OCI-LY7 (cell line): ENCODE data around the gene SELENOM.

ENCODE experiments used
- EZH2phosphoT487 ChIP-seq: fragments of 200-600 bp; sonication (generic); IDR thresholded peaks from 2 replicates; pipeline ENCODE4 v1.6.1; 2018; ENCODE audit warnings: low read depth, borderline replicate concordance, mild to moderate bottlenecking, mixed run types, antibody characterized with exemption, low read length, moderate library complexity, mixed read lengths
- TF ChIP-seq, protein P1 (sequence below): fragments of 200-600 bp; sonication (generic); conservative IDR thresholded peaks from 2 replicates; pipeline ENCODE4 v1.5.1; 2014; ENCODE audit warnings: mild to moderate bottlenecking, antibody characterized with exemption, low read length, moderate library complexity, mixed read lengths

GRCh38 chr22:31140746-31141145 lies 33.4 kb upstream of the SELENOM start:
- TF ChIP-seq, protein P1, sequence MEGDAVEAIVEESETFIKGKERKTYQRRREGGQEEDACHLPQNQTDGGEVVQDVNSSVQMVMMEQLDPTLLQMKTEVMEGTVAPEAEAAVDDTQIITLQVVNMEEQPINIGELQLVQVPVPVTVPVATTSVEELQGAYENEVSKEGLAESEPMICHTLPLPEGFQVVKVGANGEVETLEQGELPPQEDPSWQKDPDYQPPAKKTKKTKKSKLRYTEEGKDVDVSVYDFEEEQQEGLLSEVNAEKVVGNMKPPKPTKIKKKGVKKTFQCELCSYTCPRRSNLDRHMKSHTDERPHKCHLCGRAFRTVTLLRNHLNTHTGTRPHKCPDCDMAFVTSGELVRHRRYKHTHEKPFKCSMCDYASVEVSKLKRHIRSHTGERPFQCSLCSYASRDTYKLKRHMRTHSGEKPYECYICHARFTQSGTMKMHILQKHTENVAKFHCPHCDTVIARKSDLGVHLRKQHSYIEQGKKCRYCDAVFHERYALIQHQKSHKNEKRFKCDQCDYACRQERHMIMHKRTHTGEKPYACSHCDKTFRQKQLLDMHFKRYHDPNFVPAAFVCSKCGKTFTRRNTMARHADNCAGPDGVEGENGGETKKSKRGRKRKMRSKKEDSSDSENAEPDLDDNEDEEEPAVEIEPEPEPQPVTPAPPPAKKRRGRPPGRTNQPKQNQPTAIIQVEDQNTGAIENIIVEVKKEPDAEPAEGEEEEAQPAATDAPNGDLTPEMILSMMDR, result no peak
- no peak for TF ChIP-seq EZH2phosphoT487
